C4-2B (cell line): ENCODE measurements around the gene LRFN2.

Experiments
- CTCF ChIP-seq: fragments of 450-650 bp; conservative IDR thresholded peaks from 2 replicates; pipeline ENCODE4 v1.5.1; 2017; ENCODE audit warnings: mild to moderate bottlenecking
- ZFX ChIP-seq: fragments of 450-650 bp; IDR thresholded peaks from 2 replicates; pipeline ENCODE4 v1.6.1; 2017

DNA sequence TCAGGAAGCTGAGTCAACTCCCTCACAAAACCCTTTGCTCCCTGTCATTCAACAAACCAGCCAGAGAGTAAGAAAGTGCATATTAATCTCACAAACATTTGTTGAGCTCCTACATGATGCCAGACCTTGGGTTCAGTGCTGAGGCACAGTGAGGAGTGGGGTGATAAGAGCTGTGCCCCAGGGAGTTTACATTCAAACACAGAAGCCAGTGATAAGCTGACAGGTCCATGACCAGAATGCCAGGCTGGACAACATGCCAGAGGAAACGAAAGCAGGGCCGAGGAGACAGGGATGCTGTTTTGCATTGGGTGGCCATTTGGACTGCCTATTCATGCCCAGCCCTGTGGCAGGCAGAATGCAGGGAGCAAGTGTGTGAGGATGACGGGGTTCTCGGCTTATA lies 76.7 kb downstream of the LRFN2 start:
- TF ChIP-seq CTCF = no peak
- no peak for TF ChIP-seq ZFX
